Cardiac septum (tissue), 1 donor: ENCODE measurements around the gene C8A. TPM values are rescaled to one million over a fixed set of nuclear protein-coding genes. Genes with fewer than 3 reads are reported as not detected.

ENCODE experiments used
- DNase-seq: peaks from one replicate; pipeline ENCODE4 v3.0.0-alpha.2; 2020; ENCODE audit warnings: low spot score
- intact Hi-C: fragments of 100-400 bp; cut with DNase I; formaldehyde crosslinking; loops from one replicate; pipeline ENCODE4 v1.14.0; 2022
- total RNA-seq: library from RNA; stranded (reverse); fragmentation: NEBNext Ultra II Directional; extraction: Animal tissue kit (Norgen Biotek cat#: 25700); gene quantifications from one replicate; pipeline ENCODE4 v1.2.1, GENCODE V29; 2021
- donor health status: DM: no; HTN: no; CAD: no.

The C8A gene
- total RNA-seq, 1 donor from 2014 or later: not detected

DNA sequence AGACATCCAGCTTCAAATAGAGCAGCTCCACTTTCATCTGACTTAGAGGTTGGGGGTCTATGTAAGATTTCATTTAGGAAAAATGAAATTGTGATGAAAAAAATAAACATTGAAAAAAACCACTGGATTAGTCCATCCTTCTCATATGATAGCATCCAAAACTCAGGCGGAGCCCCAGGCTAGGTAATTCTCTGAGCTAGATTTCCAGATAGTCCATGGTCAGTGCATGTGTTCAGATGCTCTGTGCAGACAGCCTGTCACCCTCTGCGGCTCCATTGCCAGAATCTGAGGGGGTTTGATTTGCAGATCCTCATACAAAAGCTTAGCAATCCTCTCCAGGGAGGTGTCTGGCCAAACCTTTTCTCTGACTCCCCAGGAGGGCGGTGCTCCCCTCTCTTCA, 62.0 kb downstream of the C8A start:
- DNase-seq: no peak
- intact Hi-C loops: no loop called here

DNA sequence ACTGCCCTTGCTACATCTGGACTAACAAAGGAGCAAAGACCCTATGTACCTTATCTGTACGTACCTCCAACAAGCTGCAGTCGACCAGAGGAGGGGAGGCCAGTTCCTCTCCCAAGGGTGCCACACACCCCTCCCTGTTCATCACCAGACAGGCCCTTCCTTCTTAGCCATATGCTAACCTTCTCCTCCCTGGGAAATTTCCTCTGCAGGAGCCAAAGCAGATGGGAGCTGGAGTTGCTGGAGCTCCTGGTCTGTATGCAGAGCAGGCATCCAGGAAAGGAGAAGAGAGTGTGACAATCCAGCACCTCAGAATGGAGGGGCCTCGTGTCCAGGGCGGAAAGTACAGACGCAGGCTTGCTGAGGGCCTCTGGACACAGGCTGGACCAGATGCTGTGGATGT, 62.8 kb downstream of the C8A start:
- intact Hi-C loops: no loop called here

DNA sequence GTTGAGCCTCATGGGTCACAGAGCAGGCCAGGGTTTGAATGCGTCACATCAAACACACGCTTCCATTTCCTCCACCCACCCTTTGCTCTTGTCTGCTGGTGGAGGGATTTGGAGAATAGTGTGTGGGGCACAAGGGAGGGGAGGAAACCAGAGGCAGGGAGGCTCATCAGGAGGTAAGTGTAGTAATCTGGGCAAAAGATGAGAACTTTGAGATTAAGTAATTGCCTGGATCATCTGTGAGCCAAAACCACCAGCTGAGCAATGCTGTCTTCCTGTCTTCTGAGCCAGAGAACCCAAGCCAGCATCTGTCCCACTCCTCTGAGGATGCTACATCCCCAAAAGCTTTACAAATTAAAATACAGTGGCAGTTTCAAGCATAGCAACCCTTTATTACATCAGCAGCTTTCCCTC, 66.0 kb downstream of the C8A start:
- intact Hi-C loops: no loop called here
- no peak for DNase-seq

More for the DNA sequence above, 62.8 kb downstream of the C8A start:
- DNase-seq: no peak

- intact Hi-C loops: no loop called here
- DNase-seq: no peak
Observed at GRCh38 chr1:56921479-56921878, 66.9 kb downstream of the C8A start.

- DNase-seq: no peak
- intact Hi-C loops: no loop called here
Observed at GRCh38 chr1:56922070-56922469, 67.5 kb downstream of the C8A start.

DNA sequence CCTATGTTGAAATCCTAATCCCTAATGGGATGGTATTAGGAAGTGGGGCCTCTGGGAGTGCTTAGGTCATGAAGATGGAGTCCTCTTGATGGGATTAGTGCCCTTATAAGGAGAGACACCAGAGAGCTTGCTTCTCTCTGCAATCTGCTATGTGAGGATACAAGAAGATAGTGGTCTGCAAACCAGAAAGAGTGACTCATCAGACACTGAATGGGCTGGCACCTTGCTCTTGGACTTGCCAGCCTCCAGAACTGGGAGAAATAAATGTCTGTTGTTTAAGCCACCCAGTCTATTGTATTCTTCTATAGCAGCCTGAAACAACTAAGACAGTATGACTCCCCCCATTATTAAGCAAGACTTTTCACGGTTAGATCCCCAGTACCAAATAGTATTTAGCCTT, 67.9 kb downstream of the C8A start:
- DNase-seq: no peak
- intact Hi-C loops: no loop called here

GRCh38 chr1:56923201-56923600, 68.6 kb downstream of the C8A start:
- intact Hi-C loops: no loop called here
- DNase-seq: no peak

- DNase-seq: no peak
- intact Hi-C loops: no loop called here
Observed at GRCh38 chr1:56924116-56924515, 69.5 kb downstream of the C8A start.

DNA sequence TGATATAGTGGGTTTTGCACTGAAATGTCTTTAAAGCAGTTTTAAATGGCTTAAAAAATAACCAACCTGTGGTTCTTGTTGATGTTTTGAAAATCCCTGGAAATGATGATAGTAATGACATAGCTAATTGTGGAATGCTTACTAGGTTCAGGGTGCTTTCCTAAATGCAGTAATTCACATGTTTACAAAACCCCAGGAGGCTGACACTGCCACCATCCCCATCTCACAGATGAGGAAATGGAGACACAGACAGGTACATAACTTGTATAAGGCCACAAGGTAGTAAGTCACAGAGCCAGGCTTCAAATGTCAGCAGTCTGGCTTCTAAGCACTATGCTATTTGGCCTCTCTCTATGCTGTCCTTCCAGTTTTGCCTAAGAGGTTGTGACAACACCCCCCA, 70.6 kb downstream of the C8A start:
- intact Hi-C loops: no loop called here

DNA sequence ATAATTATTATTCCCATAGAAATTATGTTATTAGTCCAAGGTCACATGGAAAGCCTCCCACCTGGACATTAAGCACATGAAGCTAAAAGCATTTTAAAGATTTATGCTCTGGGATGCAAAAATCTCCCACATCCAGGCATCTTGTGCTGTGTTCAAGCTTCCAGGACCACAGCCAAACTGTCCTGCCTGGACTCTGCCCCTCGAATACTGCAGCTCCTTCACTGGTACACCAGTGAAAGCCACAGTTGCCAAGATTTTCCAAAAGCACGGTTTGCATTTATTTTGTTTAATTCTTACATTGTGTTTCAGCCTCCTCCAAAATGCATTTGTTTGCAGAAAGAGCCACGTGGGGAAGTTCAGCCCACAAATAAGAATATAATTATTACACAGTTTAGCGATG, 72.6 kb downstream of the C8A start:
- intact Hi-C loops: no loop called here
- no peak for DNase-seq

More for the DNA sequence above, 70.6 kb downstream of the C8A start:
- DNase-seq: no peak

DNA sequence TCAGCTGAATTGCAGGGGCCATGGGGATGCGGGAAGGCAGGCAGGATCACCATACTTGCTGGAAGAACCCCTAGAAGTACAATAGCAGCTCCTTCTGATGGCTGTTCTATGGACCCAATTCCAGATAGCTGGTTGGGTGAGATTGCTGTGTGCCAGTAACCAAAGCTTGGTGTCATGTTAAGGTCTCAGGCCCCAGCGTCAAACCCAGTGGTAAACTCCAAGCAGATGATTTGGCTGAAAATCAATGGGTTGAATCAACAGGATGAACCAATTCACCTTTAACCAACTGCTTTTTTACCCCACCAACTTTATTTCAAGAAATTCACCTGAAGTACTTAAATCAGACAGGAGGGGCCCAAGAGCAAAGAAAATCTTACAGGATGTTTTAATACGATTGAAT, 73.4 kb downstream of the C8A start:
- DNase-seq: no peak
- intact Hi-C loops: no loop called here

GRCh38 chr1:56929492-56929891, 74.9 kb downstream of the C8A start:
- DNase-seq: no peak
- intact Hi-C loops: no loop called here

DNA sequence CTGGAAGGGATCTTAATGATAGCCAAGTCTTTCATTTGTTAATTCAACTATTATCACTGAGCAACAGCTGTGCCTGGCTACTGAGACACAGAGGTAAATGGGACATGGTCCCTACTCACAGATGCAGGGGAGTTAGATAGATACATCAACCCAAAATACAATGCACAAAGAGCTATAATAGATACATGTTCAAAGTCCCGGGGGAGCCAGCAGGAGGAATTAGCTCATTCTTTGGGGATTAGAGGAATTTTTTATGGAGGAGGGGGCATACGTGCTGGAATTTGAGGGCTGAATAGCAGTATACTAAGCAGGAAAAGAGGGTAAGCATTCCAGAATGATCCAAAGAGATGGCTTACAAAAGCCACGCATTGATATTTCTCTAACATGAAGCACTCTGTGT, 76.6 kb downstream of the C8A start:
- no peak for DNase-seq
- intact Hi-C loops: no loop called here

DNA sequence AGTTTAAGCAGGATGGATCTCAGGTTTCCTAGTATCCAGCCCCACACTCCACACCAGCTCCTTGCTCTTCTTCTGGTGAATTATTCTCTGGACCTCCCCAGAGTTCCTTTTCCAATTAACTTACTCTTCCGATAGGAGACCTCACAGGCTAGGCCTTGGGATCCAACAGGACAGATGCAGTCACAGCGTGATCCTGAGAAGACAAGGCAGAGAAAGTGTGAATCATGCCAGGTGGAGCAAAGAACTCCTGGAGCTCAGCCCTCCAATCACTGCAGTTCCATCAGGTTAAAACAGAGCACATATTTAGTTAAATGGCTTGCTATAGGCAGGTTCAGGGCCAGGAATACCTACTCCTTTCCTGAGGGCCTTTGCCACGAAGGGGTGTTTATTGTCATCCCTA, 77.1 kb downstream of the C8A start:
- no peak for DNase-seq
- intact Hi-C loops: no loop called here

DNA sequence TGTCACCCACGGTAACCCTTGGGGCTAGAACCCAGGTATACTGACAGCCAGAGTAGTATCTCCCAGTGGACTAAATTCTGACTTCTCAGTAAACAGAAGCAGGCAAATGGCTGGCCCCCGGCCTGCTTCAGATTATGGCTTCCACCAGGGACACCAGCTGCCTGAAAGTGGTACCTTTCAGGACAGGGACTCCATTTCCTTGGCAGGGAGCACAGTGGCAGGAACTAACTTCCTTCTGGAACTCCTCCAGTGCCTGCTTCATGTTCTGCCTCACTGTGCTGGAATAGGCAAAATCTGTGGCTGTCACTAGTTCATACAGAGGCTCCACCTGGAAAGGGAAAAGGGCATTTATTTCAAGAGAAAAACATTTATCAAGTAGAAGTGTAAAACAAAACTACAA, 78.6 kb downstream of the C8A start:
- DNase-seq: no peak
- intact Hi-C loops: no loop called here

DNA sequence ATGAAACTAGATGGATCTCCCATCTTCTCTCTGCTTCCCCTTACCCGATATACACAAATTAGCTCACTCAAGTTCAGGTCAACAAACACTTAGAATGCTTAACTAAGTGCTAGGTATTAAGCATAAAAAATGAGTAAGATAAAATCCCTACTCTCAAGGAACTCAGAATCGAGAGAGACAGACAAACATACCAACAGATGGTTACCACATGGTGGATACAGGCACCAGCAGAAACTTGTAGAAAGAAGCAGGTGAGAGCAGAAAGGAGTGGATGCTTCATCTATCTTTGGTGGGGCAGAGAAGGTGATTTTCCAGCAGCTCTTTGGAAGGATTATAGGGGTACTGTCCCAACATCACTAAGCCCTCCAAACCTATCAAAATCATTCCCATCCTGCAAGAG, 79.0 kb downstream of the C8A start:
- intact Hi-C loops: no loop called here
- no peak for DNase-seq

- intact Hi-C loops: no loop called here
- no peak for DNase-seq
Observed at GRCh38 chr1:56934430-56935060, 79.9 kb downstream of the C8A start.

GRCh38 chr1:56938646-56939045, 84.0 kb downstream of the C8A start:
- intact Hi-C loops: no loop called here
- no peak for DNase-seq

DNA sequence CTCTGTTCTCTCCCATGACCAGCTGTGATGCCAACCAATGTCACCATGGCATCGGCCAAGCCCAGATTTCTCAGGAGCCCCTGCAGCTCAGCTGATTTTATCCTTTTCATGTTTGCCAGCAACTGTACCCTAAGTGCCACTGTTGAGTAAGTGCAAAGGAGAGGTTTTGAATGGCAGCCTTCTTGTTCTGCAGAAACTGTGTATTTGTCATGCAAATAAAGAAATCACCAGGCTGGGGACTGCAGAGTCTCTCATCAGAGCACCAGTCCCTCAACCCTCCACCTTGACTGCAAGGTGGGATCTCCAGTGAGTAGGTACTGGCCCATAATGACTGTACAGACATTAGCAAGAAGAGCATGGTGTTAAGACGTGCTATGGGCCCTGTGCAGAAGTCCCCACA, 84.6 kb downstream of the C8A start:
- no peak for DNase-seq
- intact Hi-C loops: no loop called here

- no peak for DNase-seq
- intact Hi-C loops: no loop called here
Observed at GRCh38 chr1:56940039-56940438, 85.4 kb downstream of the C8A start.

- no peak for DNase-seq
- intact Hi-C loops: no loop called here
Observed at GRCh38 chr1:56948403-56949023, 93.9 kb downstream of the C8A start.

GRCh38 chr1:56952501-56952900, 97.9 kb downstream of the C8A start:
- intact Hi-C loops: no loop called here
- no peak for DNase-seq
